H1 (cell line): Measurements from ENCODE around the gene OLFM2. TPM values are rescaled to one million over a fixed set of nuclear protein-coding genes. Genes with fewer than 3 reads are reported as not detected.

ENCODE experiments used
- CTCF ChIP-seq, 3 experiments: IDR thresholded peaks; 1 replicate in 2 of 3; 2 replicates in 1 of 3; pipeline versions ENCODE4 v1.5.1 to v1.6.1; 2011; ENCODE audit warnings: low read length in 3 of 3, mild to moderate bottlenecking in 3 of 3, inconsistent platforms in 2 of 3, low read depth in 1 of 3, moderate library complexity in 1 of 3; ENCODE audit not compliant: insufficient read depth in 1 of 3; ENCODE audit errors: control extremely low read depth in 1 of 3
- GABPA ChIP-seq: IDR thresholded peaks from 2 replicates; pipeline ENCODE4 v1.6.1; 2011; ENCODE audit warnings: mild to moderate bottlenecking, low read length, moderate library complexity, borderline replicate concordance; ENCODE audit not compliant: insufficient read depth
- KDM4A ChIP-seq: IDR thresholded peaks from one replicate; pipeline ENCODE4 v1.7.1; 2012; ENCODE audit warnings: low read depth, mild to moderate bottlenecking, moderate library complexity, low read length, inconsistent platforms; ENCODE audit not compliant: severe bottlenecking
- RNF2 ChIP-seq: fragments of 200-900, 300-1000 bp; sonication (generic); IDR thresholded peaks from 2 replicates; pipeline ENCODE4 v1.7.1; 2016; ENCODE audit warnings: borderline replicate concordance, low read depth, mild to moderate bottlenecking, antibody characterized with exemption, low read length; ENCODE audit not compliant: poor library complexity, severe bottlenecking; ENCODE audit errors: missing control alignments
- SP4 ChIP-seq: IDR thresholded peaks from 2 replicates; pipeline ENCODE4 v1.6.1; 2012; ENCODE audit warnings: low read length, inconsistent platforms
- TCF12 ChIP-seq: IDR thresholded peaks from 2 replicates; pipeline ENCODE4 v1.6.1; 2011; ENCODE audit warnings: low read depth, mild to moderate bottlenecking, low read length
- polyA plus RNA-seq, 7 experiments: library from polyadenylated mRNA; depleted of rRNA in 3 of 7; stranded (reverse) in 5 of 7; unstranded in 2 of 7; fragments of >200 nt in 5 of 7; fragments of 200-250 nt in 2 of 7; gene quantifications; 1 replicate in 5 of 7; 2 replicates in 1 of 7; 4 replicates in 1 of 7; pipeline versions ENCODE4 v1.2.1 to v1.2.3, GENCODE V29; 2011 to 2013; ENCODE audit warnings: missing spikeins in 2 of 7, mixed read lengths in 2 of 7
- total RNA-seq: library from RNA; stranded (reverse); fragmentation: NEBNext Ultra II Directional; extraction: Animal tissue kit (Norgen Biotek cat#: 25700); gene quantifications from 2 replicates; pipeline ENCODE4 v1.2.1, GENCODE V29; 2021
- TF ChIP-seq, protein P1 (sequence below): fragments of 300-600 bp; sonication (generic); IDR thresholded peaks from 2 replicates; pipeline ENCODE4 v1.7.1; 2012; ENCODE audit warnings: low read length, moderate library complexity, mild to moderate bottlenecking, inconsistent platforms; ENCODE audit not compliant: insufficient replicate concordance
- TF ChIP-seq, protein P2 (sequence below): IDR thresholded peaks from 2 replicates; pipeline ENCODE4 v1.6.1; 2012; ENCODE audit warnings: inconsistent platforms

OLFM2 gene
- total and polyA plus RNA-seq, 2 of the 8 experiments (the other 6 are each of a cell fraction or from before 2014, with no cell fraction given), result 68.2 to 151 TPM

DNA sequence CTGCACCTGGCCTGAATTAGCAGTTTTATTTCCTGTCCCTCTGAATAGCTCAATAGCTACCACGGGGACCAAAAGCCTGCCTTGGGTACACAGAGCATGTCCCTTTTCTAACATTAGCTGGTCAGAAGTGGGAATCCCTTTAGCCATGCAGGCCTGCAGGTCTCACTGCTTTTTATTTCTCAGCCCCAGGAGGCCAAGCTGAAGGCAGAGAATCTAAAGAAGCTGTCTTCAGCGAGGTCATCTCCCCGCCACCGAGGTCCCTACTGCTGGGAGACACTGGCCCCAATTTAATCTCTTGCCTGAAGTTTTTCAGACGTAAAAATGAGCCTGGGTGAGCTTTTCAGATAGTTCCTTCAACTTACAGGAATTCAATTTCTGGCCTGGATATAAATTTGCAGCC is 60.5 kb downstream of the OLFM2 start (continued):
- TF ChIP-seq, protein P1, sequence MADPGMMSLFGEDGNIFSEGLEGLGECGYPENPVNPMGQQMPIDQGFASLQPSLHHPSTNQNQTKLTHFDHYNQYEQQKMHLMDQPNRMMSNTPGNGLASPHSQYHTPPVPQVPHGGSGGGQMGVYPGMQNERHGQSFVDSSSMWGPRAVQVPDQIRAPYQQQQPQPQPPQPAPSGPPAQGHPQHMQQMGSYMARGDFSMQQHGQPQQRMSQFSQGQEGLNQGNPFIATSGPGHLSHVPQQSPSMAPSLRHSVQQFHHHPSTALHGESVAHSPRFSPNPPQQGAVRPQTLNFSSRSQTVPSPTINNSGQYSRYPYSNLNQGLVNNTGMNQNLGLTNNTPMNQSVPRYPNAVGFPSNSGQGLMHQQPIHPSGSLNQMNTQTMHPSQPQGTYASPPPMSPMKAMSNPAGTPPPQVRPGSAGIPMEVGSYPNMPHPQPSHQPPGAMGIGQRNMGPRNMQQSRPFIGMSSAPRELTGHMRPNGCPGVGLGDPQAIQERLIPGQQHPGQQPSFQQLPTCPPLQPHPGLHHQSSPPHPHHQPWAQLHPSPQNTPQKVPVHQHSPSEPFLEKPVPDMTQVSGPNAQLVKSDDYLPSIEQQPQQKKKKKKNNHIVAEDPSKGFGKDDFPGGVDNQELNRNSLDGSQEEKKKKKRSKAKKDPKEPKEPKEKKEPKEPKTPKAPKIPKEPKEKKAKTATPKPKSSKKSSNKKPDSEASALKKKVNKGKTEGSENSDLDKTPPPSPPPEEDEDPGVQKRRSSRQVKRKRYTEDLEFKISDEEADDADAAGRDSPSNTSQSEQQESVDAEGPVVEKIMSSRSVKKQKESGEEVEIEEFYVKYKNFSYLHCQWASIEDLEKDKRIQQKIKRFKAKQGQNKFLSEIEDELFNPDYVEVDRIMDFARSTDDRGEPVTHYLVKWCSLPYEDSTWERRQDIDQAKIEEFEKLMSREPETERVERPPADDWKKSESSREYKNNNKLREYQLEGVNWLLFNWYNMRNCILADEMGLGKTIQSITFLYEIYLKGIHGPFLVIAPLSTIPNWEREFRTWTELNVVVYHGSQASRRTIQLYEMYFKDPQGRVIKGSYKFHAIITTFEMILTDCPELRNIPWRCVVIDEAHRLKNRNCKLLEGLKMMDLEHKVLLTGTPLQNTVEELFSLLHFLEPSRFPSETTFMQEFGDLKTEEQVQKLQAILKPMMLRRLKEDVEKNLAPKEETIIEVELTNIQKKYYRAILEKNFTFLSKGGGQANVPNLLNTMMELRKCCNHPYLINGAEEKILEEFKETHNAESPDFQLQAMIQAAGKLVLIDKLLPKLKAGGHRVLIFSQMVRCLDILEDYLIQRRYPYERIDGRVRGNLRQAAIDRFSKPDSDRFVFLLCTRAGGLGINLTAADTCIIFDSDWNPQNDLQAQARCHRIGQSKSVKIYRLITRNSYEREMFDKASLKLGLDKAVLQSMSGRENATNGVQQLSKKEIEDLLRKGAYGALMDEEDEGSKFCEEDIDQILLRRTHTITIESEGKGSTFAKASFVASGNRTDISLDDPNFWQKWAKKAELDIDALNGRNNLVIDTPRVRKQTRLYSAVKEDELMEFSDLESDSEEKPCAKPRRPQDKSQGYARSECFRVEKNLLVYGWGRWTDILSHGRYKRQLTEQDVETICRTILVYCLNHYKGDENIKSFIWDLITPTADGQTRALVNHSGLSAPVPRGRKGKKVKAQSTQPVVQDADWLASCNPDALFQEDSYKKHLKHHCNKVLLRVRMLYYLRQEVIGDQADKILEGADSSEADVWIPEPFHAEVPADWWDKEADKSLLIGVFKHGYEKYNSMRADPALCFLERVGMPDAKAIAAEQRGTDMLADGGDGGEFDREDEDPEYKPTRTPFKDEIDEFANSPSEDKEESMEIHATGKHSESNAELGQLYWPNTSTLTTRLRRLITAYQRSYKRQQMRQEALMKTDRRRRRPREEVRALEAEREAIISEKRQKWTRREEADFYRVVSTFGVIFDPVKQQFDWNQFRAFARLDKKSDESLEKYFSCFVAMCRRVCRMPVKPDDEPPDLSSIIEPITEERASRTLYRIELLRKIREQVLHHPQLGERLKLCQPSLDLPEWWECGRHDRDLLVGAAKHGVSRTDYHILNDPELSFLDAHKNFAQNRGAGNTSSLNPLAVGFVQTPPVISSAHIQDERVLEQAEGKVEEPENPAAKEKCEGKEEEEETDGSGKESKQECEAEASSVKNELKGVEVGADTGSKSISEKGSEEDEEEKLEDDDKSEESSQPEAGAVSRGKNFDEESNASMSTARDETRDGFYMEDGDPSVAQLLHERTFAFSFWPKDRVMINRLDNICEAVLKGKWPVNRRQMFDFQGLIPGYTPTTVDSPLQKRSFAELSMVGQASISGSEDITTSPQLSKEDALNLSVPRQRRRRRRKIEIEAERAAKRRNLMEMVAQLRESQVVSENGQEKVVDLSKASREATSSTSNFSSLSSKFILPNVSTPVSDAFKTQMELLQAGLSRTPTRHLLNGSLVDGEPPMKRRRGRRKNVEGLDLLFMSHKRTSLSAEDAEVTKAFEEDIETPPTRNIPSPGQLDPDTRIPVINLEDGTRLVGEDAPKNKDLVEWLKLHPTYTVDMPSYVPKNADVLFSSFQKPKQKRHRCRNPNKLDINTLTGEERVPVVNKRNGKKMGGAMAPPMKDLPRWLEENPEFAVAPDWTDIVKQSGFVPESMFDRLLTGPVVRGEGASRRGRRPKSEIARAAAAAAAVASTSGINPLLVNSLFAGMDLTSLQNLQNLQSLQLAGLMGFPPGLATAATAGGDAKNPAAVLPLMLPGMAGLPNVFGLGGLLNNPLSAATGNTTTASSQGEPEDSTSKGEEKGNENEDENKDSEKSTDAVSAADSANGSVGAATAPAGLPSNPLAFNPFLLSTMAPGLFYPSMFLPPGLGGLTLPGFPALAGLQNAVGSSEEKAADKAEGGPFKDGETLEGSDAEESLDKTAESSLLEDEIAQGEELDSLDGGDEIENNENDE, result no peak
- TF ChIP-seq GABPA (no peak), CTCF (IDR thresholded peaks at IDR 0.05; ENCODE audit: control extremely low read depth in 1 of 3, insufficient read depth in 1 of 3, low read depth in 1 of 3, low read length in 3 of 3) (no peak), TCF12 (no peak), SP4 (no peak), KDM4A (no peak), RNF2 (no peak)
- TF ChIP-seq, protein P2, sequence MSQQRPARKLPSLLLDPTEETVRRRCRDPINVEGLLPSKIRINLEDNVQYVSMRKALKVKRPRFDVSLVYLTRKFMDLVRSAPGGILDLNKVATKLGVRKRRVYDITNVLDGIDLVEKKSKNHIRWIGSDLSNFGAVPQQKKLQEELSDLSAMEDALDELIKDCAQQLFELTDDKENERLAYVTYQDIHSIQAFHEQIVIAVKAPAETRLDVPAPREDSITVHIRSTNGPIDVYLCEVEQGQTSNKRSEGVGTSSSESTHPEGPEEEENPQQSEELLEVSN, result no peak
